ENCODE data around the gene SBF2. TPM values are rescaled to one million over a fixed set of nuclear protein-coding genes. Genes with fewer than 3 reads are reported as not detected.
A peak's percentile ranks its signal among the peaks of the same experiment; 100 is the strongest.

SBF2 gene
- total and polyA plus RNA-seq, 2 of the 13 experiments (the other 11 are each of a cell fraction or from before 2014, with no cell fraction given), result 24.0 to 45.8 TPM

DNA sequence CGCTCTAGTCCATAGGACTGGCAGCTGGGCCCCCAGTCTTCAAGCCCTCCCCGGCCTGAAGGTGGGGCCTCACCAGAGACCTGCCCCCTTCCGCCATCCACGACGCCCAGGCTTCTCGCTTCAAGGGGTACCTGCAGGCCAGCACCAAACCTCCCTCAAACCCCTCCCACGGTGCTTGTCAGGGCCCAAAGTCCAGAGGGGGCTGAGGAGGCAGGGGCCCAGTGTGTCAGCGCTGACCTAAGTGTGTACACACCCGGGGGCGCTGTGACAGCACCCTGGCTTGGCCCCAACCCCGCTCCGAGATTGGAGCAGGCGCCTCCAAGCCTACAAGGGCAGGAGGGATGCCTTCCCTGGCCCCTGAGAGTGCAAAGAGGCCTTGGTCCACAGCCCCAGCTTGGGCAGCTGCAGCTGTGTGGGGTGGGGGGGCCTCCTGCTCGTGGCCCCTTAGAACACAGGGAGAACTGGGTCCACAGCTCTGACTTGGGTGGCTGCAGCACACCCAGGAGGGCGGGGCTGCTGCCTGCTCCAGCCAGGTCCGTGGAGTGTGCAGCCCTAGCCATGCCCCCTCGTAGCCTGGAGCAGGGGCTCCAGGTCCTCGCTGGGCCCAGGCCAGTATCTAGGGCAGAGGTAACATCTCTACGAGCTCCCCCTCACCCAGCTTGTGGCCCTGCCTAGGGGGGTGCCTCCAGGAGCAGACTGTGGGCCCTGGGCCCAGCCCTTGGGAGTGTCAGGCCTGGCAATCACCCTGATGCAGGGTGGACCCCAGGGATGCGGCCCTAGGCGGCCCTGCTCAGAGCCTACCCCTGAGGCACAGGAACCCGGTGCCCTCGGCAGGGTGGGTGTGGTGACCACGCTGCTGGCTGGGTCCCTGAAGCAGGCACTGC is 4.9 kb downstream of the SBF2 start (continued):
- TF ChIP-seq, protein P1, sequence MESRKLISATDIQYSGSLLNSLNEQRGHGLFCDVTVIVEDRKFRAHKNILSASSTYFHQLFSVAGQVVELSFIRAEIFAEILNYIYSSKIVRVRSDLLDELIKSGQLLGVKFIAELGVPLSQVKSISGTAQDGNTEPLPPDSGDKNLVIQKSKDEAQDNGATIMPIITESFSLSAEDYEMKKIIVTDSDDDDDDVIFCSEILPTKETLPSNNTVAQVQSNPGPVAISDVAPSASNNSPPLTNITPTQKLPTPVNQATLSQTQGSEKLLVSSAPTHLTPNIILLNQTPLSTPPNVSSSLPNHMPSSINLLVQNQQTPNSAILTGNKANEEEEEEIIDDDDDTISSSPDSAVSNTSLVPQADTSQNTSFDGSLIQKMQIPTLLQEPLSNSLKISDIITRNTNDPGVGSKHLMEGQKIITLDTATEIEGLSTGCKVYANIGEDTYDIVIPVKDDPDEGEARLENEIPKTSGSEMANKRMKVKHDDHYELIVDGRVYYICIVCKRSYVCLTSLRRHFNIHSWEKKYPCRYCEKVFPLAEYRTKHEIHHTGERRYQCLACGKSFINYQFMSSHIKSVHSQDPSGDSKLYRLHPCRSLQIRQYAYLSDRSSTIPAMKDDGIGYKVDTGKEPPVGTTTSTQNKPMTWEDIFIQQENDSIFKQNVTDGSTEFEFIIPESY (CRISPR knock-in tag; IDR thresholded peaks at IDR 0.05), result peak; percentile 47; the same call in 1 of the 2 replicates
- TF ChIP-seq ZMYM3 (CRISPR knock-in tag; IDR thresholded peaks at IDR 0.05) (peak; percentile 58), THAP11 (CRISPR knock-in tag; IDR thresholded peaks at IDR 0.05) (peak; percentile 67), GABPA (IDR thresholded peaks at IDR 0.05; ENCODE audit: low read depth, low read length) (no peak), GABPA (CRISPR knock-in tag; IDR thresholded peaks at IDR 0.05; ENCODE audit: low read depth) (0 out of 2 replicates have a peak, but pooled peaks have one; percentile 33), SATB2 (CRISPR knock-in tag; IDR thresholded peaks at IDR 0.05) (no peak), MAF1 (CRISPR knock-in tag; IDR thresholded peaks at IDR 0.05; ENCODE audit: borderline replicate concordance) (no peak), KAT2B (IDR thresholded peaks at IDR 0.05; ENCODE audit: borderline replicate concordance, low read depth, low read length) (no peak), RBM39 (IDR thresholded peaks at IDR 0.05; ENCODE audit: low read depth, low read length, poor library complexity, severe bottlenecking) (no peak), MTA1 (CRISPR knock-in tag; IDR thresholded peaks at IDR 0.05; ENCODE audit: borderline replicate concordance) (peak; percentile 95; the same call in 1 of the 2 replicates), TMF1 (CRISPR knock-in tag; IDR thresholded peaks at IDR 0.05; ENCODE audit: low read depth) (0 out of 2 replicates have a peak, but pooled peaks have one; percentile 30), ZFYVE20 (CRISPR knock-in tag; IDR thresholded peaks at IDR 0.05; ENCODE audit: borderline replicate concordance, low read depth) (no peak), FOXC1 (CRISPR knock-in tag; IDR thresholded peaks at IDR 0.05; ENCODE audit: borderline replicate concordance) (peak; percentile 59; the same call in 1 of the 2 replicates), GZF1 (CRISPR knock-in tag; IDR thresholded peaks at IDR 0.05) (no peak), TOE1 (CRISPR knock-in tag; IDR thresholded peaks at IDR 0.05) (no peak), ZMYM4 (CRISPR knock-in tag; IDR thresholded peaks at IDR 0.05) (peak; percentile 91), POLR2AphosphoS2 (IDR thresholded peaks at IDR 0.05; ENCODE audit: low read depth, low read length) (no peak), CHCHD3 (CRISPR knock-in tag; IDR thresholded peaks at IDR 0.05) (no peak), ZNF543 (CRISPR knock-in tag; IDR thresholded peaks at IDR 0.05) (no peak), ZNF678 (CRISPR knock-in tag; IDR thresholded peaks at IDR 0.05) (no peak)
- TF ChIP-seq, protein P2, sequence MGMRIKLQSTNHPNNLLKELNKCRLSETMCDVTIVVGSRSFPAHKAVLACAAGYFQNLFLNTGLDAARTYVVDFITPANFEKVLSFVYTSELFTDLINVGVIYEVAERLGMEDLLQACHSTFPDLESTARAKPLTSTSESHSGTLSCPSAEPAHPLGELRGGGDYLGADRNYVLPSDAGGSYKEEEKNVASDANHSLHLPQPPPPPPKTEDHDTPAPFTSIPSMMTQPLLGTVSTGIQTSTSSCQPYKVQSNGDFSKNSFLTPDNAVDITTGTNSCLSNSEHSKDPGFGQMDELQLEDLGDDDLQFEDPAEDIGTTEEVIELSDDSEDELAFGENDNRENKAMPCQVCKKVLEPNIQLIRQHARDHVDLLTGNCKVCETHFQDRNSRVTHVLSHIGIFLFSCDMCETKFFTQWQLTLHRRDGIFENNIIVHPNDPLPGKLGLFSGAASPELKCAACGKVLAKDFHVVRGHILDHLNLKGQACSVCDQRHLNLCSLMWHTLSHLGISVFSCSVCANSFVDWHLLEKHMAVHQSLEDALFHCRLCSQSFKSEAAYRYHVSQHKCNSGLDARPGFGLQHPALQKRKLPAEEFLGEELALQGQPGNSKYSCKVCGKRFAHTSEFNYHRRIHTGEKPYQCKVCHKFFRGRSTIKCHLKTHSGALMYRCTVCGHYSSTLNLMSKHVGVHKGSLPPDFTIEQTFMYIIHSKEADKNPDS (CRISPR knock-in tag; IDR thresholded peaks at IDR 0.05), result no peak; the same call in 1 of the 2 replicates
- TF ChIP-seq, protein P3, sequence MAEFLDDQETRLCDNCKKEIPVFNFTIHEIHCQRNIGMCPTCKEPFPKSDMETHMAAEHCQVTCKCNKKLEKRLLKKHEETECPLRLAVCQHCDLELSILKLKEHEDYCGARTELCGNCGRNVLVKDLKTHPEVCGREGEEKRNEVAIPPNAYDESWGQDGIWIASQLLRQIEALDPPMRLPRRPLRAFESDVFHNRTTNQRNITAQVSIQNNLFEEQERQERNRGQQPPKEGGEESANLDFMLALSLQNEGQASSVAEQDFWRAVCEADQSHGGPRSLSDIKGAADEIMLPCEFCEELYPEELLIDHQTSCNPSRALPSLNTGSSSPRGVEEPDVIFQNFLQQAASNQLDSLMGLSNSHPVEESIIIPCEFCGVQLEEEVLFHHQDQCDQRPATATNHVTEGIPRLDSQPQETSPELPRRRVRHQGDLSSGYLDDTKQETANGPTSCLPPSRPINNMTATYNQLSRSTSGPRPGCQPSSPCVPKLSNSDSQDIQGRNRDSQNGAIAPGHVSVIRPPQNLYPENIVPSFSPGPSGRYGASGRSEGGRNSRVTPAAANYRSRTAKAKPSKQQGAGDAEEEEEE (CRISPR knock-in tag; IDR thresholded peaks at IDR 0.05; ENCODE audit: borderline replicate concordance), result no peak
- TF ChIP-seq, protein P4, sequence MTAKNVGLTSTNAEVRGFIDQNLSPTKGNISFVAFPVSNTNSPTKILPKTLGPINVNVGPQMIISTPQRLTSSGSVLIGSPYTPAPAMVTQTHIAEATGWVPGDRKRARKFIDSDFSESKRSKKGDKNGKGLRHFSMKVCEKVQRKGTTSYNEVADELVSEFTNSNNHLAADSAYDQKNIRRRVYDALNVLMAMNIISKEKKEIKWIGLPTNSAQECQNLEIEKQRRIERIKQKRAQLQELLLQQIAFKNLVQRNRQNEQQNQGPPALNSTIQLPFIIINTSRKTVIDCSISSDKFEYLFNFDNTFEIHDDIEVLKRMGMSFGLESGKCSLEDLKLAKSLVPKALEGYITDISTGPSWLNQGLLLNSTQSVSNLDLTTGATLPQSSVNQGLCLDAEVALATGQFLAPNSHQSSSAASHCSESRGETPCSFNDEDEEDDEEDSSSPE (CRISPR knock-in tag; IDR thresholded peaks at IDR 0.05), result no peak; the same call in none of the 2 replicates
